Spleen (tissue), 7 donors: Measurements from ENCODE around the gene NFE2L1.
A peak's percentile ranks its signal among the peaks of the same experiment; 100 is the strongest.

Experiments used
- CTCF ChIP-seq, 11 experiments: fragments of 200-600 bp in 7 of 11; fragments of 450-650 bp in 4 of 11; sonication (generic) in 4 of 11; IDR thresholded peaks in 8 of 11; conservative IDR thresholded peaks in 3 of 11; 1 replicate in 7 of 11; 2 replicates in 4 of 11; pipeline versions ENCODE4 v1.4.0 to v1.8.0; 2016 to 2021; ENCODE audit warnings: antibody characterized with exemption in 11 of 11, inconsistent platforms in 4 of 11, mild to moderate bottlenecking in 1 of 11
- POLR2A ChIP-seq, 3 donors: fragments of 450-650 bp; IDR thresholded peaks; one replicate each; pipeline ENCODE4 v1.5.1; 2017; ENCODE audit warnings: antibody characterized with exemption in 3 of 3, mild to moderate bottlenecking in 1 of 3
- POLR2AphosphoS5 ChIP-seq, 3 donors: sonication (generic); formaldehyde crosslinking; IDR thresholded peaks; one replicate each; pipeline ENCODE4 v1.5.1; 2017; ENCODE audit warnings: antibody characterized with exemption in 3 of 3
- donor health status: DM: no; HTN: no; CAD: no; lungs with moderate emphysema.
- donor health status: DM: no; HTN: no; CAD: no.
- donor health status: DM: no; HTN: no; CAD: no.

GRCh38 chr17:48026502-48027321 is 21.4 kb upstream of the NFE2L1 start:
- TF ChIP-seq CTCF (IDR thresholded peaks at IDR 0.05 in 8 of 11, conservative IDR thresholded peaks at IDR 0.05 in 3 of 11) (peak; percentile 54 to 90 (median 81)), POLR2A (IDR thresholded peaks at IDR 0.05) (no peak), POLR2AphosphoS5 (IDR thresholded peaks at IDR 0.05) (peak; percentile 42 to 63 (median 60))
